Suprapubic skin (tissue), 4 donors: Measurements from ENCODE around the gene PPA1.

Experiments used
- CTCF ChIP-seq, 2 donors: fragments of 200-600 bp in 1 of 2; fragments of 450-650 bp in 1 of 2; sonication (generic) in 1 of 2; IDR thresholded peaks; one replicate each; pipeline ENCODE4 v1.5.1; 2016 to 2019; ENCODE audit warnings: antibody characterized with exemption in 2 of 2, mild to moderate bottlenecking in 1 of 2, moderate library complexity in 1 of 2
- EP300 ChIP-seq: sonication (generic); formaldehyde crosslinking; IDR thresholded peaks from one replicate; pipeline ENCODE4 v1.6.1; 2017; ENCODE audit warnings: antibody characterized with exemption
- POLR2A ChIP-seq, 2 donors: fragments of 450-650 bp; IDR thresholded peaks; one replicate each; pipeline ENCODE4 v1.6.1; 2017; ENCODE audit warnings: antibody characterized with exemption in 2 of 2, mild to moderate bottlenecking in 2 of 2, moderate library complexity in 2 of 2
- POLR2AphosphoS5 ChIP-seq, 3 donors: sonication (generic); formaldehyde crosslinking; IDR thresholded peaks; one replicate each; pipeline ENCODE4 v1.6.1; 2017; ENCODE audit warnings: antibody characterized with exemption in 3 of 3

- no peak for TF ChIP-seq CTCF (IDR thresholded peaks at IDR 0.05)
- no peak for TF ChIP-seq POLR2A (IDR thresholded peaks at IDR 0.05)
- TF ChIP-seq POLR2AphosphoS5 (IDR thresholded peaks at IDR 0.05), result no peak
- TF ChIP-seq EP300, result no peak
Observed at GRCh38 chr10:70164163-70164562, 69.1 kb downstream of the PPA1 start.
